DOHH2 (cell line): ENCODE results near the gene MLF2.

Source experiments
- H3F3A ChIP-seq: fragments of 200-600 bp; sonication (generic), shearing (Covaris generic); 2 replicates; pipeline ENCODE4 v1.6.0; 2016; ENCODE audit warnings: antibody characterized with exemption, mild to moderate bottlenecking; ENCODE audit not compliant: control insufficient read depth, insufficient read depth
- H3K27ac ChIP-seq: fragments of 200-600 bp; sonication (generic); 2 replicates; pipeline ENCODE4 v1.5.1; 2014; ENCODE audit warnings: low read depth, mild to moderate bottlenecking, low read length, moderate library complexity
- H3K27me3 ChIP-seq: fragments of 200-600 bp; sonication (generic); 2 replicates; pipeline ENCODE4 v1.6.1; 2014; ENCODE audit warnings: mild to moderate bottlenecking, low read length, mixed read lengths; ENCODE audit not compliant: control insufficient read depth
- H3K36me3 ChIP-seq: fragments of 200-600 bp; sonication (generic); 2 replicates; pipeline ENCODE4 v1.6.1; 2014; ENCODE audit warnings: mild to moderate bottlenecking, low read length, moderate library complexity, mixed read lengths; ENCODE audit not compliant: control insufficient read depth
- H3K4me1 ChIP-seq: fragments of 200-600 bp; sonication (generic); 2 replicates; pipeline ENCODE4 v1.6.1; 2014; ENCODE audit warnings: mild to moderate bottlenecking, low read length, mixed read lengths; ENCODE audit not compliant: control insufficient read depth
- H3K4me2 ChIP-seq: fragments of 200-600 bp; sonication (generic); 2 replicates; pipeline ENCODE4 v1.6.0; 2014; ENCODE audit warnings: mild to moderate bottlenecking, low read length, moderate library complexity
- H3K4me3 ChIP-seq: fragments of 200-600 bp; sonication (generic); 2 replicates; pipeline ENCODE4 v1.5.1; 2014; ENCODE audit warnings: mild to moderate bottlenecking, low read length, mixed read lengths
- H3K79me2 ChIP-seq: fragments of 200-600 bp; sonication (generic); 2 replicates; pipeline ENCODE4 v1.6.1; 2014; ENCODE audit warnings: mild to moderate bottlenecking, low read length, mixed read lengths; ENCODE audit not compliant: control insufficient read depth
- H3K9me2 ChIP-seq: fragments of 200-600 bp; sonication (generic); replicated peaks from 2 replicates; pipeline ENCODE4 v1.6.1; 2014; ENCODE audit warnings: mild to moderate bottlenecking, low read length, mixed read lengths; ENCODE audit not compliant: control insufficient read depth
- H3K9me3 ChIP-seq: fragments of 200-600 bp; sonication (generic); 2 replicates; pipeline ENCODE4 v1.6.1; 2014; ENCODE audit warnings: antibody characterized with exemption, low read length, mixed read lengths; ENCODE audit not compliant: control insufficient read depth, insufficient read depth
- H4K20me1 ChIP-seq: fragments of 200-600 bp; sonication (generic); 2 replicates; pipeline ENCODE4 v1.6.0; 2014; ENCODE audit warnings: low read depth, mild to moderate bottlenecking, antibody characterized with exemption, low read length, moderate library complexity; ENCODE audit not compliant: control insufficient read depth, insufficient read depth
- CTCF ChIP-seq: fragments of 200-600 bp; sonication (generic); IDR thresholded peaks from one replicate; pipeline ENCODE4 v1.5.1; 2014; ENCODE audit warnings: antibody characterized with exemption, mild to moderate bottlenecking, low read depth, low read length; ENCODE audit not compliant: poor library complexity, severe bottlenecking
- EZH2phosphoT487 ChIP-seq: fragments of 200-600 bp; sonication (generic); IDR thresholded peaks from 2 replicates; pipeline ENCODE4 v1.6.1; 2017; ENCODE audit warnings: borderline replicate concordance, mild to moderate bottlenecking, antibody characterized with exemption, low read length, moderate library complexity, mixed read lengths

Gene MLF2

GRCh38 chr12:6699989-6700645 lies 52.8 kb downstream of the MLF2 start:
- Histone ChIP-seq H3K27me3 (peaks cover 20% of the 10 kb centered on the region), H3K9me3 (no peaks in the 10 kb centered on the region), H3K27ac (peak overlapping the region; percentile 45), H4K20me1 (no peaks in the 10 kb centered on the region), H3K9me2 (no peaks in the 10 kb centered on the region), H3F3A (peaks cover 28% of the 10 kb centered on the region), H3K36me3 (peaks cover 4% of the 10 kb centered on the region; the same call in 1 of the 2 replicates), H3K79me2 (0 out of 2 replicates have a peak, but pooled peaks cover 3% of the 10 kb centered on the region), H3K4me1 (peaks cover 66% of the 10 kb centered on the region), H3K4me2 (peak overlapping the region; percentile 98), H3K4me3 (peak overlapping the region; percentile 77)
- TF ChIP-seq EZH2phosphoT487: no peak
- TF ChIP-seq CTCF: no peak

GRCh38 chr12:6699259-6699988 lies 53.5 kb downstream of the MLF2 start:
- peak overlapping the region; percentile 96 for H3K27ac ChIP-seq
- H3K9me3 ChIP-seq: no peaks in the 10 kb centered on the region
- H3K4me3 ChIP-seq: peak overlapping the region; percentile 77
- peak overlapping the region; percentile 98 for H3K4me2 ChIP-seq
- H3F3A ChIP-seq: peaks cover 28% of the 10 kb centered on the region
- TF ChIP-seq CTCF (no peak), EZH2phosphoT487 (no peak)
- 0 out of 2 replicates have a peak, but pooled peaks cover 3% of the 10 kb centered on the region for H3K79me2 ChIP-seq
- no peaks in the 10 kb centered on the region for H3K9me2 ChIP-seq
- H3K4me1 ChIP-seq: peaks cover 73% of the 10 kb centered on the region
- peaks cover 20% of the 10 kb centered on the region for H3K27me3 ChIP-seq
- no peaks in the 10 kb centered on the region for H4K20me1 ChIP-seq
- peaks cover 7% of the 10 kb centered on the region; the same call in 1 of the 2 replicates for H3K36me3 ChIP-seq

GRCh38 chr12:6698352-6699046 lies 54.4 kb downstream of the MLF2 start:
- H3K27me3 ChIP-seq: peaks cover 17% of the 10 kb centered on the region

More at GRCh38 chr12:6698352-6699046, 54.4 kb downstream of the MLF2 start:
- H3K9me3 ChIP-seq: no peaks in the 10 kb centered on the region
- peak overlapping the region; percentile 98 for H3K4me2 ChIP-seq
- peaks cover 68% of the 10 kb centered on the region for H3K4me1 ChIP-seq
- TF ChIP-seq EZH2phosphoT487 (no peak), CTCF (no peak)
- H3K4me3 ChIP-seq: peak overlapping the region; percentile 68
- no peaks in the 10 kb centered on the region for H3K9me2 ChIP-seq
- peaks cover 10% of the 10 kb centered on the region; the same call in 1 of the 2 replicates for H3K36me3 ChIP-seq
- 0 out of 2 replicates have a peak, but pooled peaks cover 3% of the 10 kb centered on the region for H3K79me2 ChIP-seq
- no peaks in the 10 kb centered on the region for H4K20me1 ChIP-seq
- peak overlapping the region; percentile 96 for H3K27ac ChIP-seq
- H3F3A ChIP-seq: peaks cover 28% of the 10 kb centered on the region
